Smooth muscle cell of the brain vasculature (primary cell): ENCODE results near the gene TCF7L2.

Experiments
- DNase-seq: peaks from one replicate; pipeline ENCODE4 v3.0.0-alpha.2; 2012; ENCODE audit warnings: low read depth, low spot score

TCF7L2 gene

GRCh38 chr10:113021268-113022040, 71.4 kb downstream of the TCF7L2 start:
- DNase-seq, result no peak

- no peak for DNase-seq
These were observed 72.2 kb downstream of the TCF7L2 start for GRCh38 chr10:113022265-113022664.

GRCh38 chr10:113023017-113023416, 73.0 kb downstream of the TCF7L2 start:
- no peak for DNase-seq

- DNase-seq, result no peak
These were observed 74.9 kb downstream of the TCF7L2 start for GRCh38 chr10:113024930-113025329.

- DNase-seq, result no peak
These were observed 75.4 kb downstream of the TCF7L2 start for GRCh38 chr10:113025487-113025886.

- no peak for DNase-seq
These were observed 76.6 kb downstream of the TCF7L2 start for GRCh38 chr10:113026679-113027078.

- no peak for DNase-seq
These were observed 77.2 kb downstream of the TCF7L2 start for GRCh38 chr10:113027230-113027573.

- peak; percentile 47 for DNase-seq
These were observed 77.8 kb downstream of the TCF7L2 start for GRCh38 chr10:113027574-113028455.

GRCh38 chr10:113028456-113029440, 78.7 kb downstream of the TCF7L2 start:
- peak; percentile 52 for DNase-seq

- no peak for DNase-seq
These were observed 80.4 kb downstream of the TCF7L2 start for GRCh38 chr10:113030453-113030852.

- DNase-seq, result no peak
These were observed 81.1 kb downstream of the TCF7L2 start for GRCh38 chr10:113031147-113031546.

GRCh38 chr10:113033991-113034390, 83.9 kb downstream of the TCF7L2 start:
- no peak for DNase-seq

GRCh38 chr10:113035732-113036312, 85.8 kb downstream of the TCF7L2 start:
- no peak for DNase-seq

GRCh38 chr10:113036619-113037018, 86.6 kb downstream of the TCF7L2 start:
- no peak for DNase-seq

- no peak for DNase-seq
These were observed 87.2 kb downstream of the TCF7L2 start for GRCh38 chr10:113037218-113037617.

- no peak for DNase-seq
These were observed 88.1 kb downstream of the TCF7L2 start for GRCh38 chr10:113038183-113038582.

- DNase-seq, result no peak
These were observed 88.9 kb downstream of the TCF7L2 start for GRCh38 chr10:113038985-113039384.

- DNase-seq, result no peak
These were observed 91.3 kb downstream of the TCF7L2 start for GRCh38 chr10:113041324-113041723.

GRCh38 chr10:113041841-113042750, 92.0 kb downstream of the TCF7L2 start:
- no peak for DNase-seq

- no peak for DNase-seq
These were observed 92.8 kb downstream of the TCF7L2 start for GRCh38 chr10:113042868-113043267.
